Inferior parietal cortex (tissue), 1 donor: ENCODE results near the gene FYN.
"Not testable (repeated sequence)": the region's sequence is repeated elsewhere in the genome, so short reads cannot be mapped to it uniquely, and the experiment has no call there.

ENCODE experiments used
- DNase-seq: peaks from one replicate; pipeline ENCODE4 v3.0.0-alpha.2; 2016; ENCODE audit errors: extremely low spot score

Gene FYN

DNA sequence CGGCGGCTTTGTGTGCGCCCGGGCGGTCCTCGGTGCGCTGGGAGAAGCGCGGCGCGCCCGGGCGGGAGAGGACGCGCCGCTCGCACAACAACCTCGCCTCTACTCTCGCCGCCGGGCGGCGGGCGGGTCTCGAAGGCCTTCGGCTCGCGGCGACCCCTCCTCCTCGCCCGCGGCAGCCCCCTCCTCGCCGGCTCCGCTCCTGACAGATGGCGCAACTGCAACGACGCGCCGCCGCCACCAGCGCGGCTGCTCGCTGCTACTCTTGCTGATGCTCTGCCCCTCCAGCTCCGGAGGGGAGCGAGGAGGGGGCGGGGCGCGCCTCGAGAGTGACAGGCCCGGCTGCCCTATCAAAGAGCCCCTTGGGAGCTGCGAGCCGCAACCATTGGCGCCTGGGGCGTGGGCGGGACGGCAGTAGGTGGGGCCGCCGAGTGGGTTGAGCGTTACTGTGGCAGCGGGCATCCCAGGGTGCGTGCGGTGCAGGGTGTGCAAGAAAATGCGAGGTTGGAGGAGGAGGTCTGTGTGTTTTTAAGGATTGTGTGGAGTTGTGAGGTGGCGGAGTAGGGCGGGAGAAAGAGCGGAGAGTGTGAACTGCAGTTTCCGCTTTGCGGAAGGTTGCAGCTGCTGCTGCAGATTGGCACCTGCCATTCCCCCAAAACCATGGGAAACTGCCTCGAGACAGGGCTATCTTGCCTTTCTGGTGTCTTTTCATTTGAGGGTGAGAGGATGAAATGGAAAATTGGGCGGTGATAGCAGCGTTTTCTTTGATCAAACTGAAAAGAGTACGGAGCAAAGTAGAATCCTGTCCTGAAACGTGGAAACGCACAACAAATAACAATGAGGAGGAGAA is at the start of gene FYN:
FYN (minus strand) TSS at position 275 of the 847 bp plus-strand sequence. CDS start 153,401 bp downstream, outside the sequence.
- DNase-seq, result peak; percentile 96

DNA sequence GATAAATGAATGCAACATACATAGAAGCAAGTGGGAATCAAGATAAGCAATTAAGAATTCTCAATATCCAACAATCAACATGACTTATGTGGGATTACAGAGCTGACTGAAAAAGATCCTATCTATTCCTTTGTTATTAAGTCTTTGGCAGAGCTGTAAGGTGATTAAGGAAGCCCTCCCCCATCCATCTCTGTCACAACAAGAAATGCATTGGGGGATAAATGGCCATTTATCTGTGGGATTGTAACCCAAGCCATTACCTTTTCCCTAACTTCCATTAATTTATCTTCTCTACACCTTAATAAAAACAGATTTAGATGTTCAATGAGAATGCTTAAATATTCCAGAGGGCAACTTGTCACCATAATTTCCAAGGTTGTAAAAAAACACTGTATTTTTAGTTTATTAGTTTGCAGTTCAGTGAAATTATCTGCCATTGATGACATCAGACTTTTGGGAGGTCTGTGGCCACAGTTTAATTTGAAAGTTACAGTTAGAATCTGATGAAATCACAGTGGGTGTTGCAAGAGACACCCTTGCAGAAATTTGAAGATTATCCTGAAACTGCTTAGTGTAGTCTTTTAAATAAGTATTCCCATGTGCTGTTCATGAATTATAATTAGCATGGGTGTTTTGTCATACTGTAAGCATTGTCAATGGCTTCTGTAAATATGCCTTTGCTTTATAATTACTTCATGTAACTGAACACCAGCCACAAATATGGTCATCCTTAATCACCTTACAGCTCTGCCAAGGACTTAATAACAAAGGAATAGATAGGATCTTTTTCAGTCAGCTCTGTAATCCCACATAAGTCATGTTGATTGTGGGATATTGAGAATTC is 49.4 kb upstream of the FYN start:
- DNase-seq, result no peak

DNA sequence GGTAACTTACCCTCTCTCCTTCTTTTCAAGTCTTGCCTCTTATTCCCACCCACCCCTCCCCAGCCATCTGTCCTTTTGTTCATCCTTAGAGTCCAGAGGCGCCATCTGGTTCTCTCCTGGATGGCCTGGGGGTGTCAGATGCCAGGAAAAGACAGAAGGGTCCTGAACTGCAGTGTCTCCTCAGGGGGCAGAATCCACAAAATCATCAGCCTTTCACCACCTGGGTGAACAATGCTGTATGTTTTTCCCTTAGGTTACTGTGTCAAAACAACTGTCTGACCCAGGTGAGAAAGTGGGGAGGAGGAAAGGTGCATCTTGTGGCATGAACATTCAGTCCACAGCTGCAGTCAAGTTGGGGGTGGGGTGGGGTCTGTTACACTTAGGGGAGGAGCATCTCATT is 47.9 kb upstream of the FYN start:
- DNase-seq, result no peak

DNA sequence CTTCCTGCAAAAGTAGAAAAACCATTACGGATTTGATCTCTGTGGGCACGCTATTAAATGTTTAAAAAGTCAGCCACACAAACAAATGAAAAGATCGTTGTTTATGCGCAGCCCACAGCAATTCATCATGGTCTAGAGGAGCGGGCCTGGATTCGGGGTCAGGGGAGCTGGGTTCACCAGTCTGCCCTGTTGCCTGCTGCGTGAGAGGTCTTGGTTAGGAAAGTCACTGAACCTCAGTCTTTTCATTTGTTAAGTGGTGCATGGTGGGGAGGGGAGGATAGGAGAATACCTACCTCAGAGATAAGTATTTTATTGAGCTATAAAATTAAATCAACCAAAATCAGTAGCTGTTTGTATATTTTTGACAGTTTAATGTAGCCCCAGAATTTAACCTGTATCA is 47.3 kb upstream of the FYN start:
- DNase-seq, result no peak

DNA sequence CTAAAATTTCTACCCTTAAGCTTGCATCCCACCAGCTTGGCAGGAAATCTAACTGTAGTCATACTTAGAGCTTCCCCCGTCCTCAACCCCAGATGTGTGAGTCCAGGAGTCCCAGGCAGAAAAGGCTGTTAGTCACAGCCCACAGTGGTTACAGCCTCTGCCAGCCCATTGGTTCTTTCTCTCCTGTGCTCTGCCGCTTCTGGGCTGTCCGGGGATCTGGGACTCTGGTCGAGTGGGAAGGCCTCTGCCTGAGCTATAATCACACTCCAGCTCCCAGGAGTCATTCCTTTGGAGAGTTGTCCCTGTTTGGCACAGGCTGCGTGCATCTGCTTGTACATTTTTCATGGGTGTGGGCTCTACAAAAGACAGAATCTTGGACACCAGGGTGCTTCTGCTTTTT is 45.6 kb upstream of the FYN start:
- no peak for DNase-seq

DNA sequence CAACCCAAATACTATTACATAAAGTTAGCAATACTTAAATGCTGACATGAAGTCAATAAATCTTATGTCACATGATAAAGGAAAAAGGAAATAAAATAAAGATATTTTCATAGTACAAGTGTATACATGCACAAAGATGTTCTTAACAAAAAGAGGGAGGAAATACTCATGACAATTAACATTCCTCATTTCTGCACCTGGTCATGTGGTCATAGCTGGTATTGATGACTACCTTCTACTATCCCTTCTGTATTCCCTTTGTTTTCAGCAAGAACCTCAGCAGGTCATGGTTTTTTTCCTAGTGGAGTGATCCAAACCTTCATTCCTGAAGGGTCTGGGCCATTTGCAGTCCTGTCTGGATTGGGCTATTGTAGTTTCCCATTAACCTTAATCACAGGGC is 43.5 kb upstream of the FYN start:
- no peak for DNase-seq

DNA sequence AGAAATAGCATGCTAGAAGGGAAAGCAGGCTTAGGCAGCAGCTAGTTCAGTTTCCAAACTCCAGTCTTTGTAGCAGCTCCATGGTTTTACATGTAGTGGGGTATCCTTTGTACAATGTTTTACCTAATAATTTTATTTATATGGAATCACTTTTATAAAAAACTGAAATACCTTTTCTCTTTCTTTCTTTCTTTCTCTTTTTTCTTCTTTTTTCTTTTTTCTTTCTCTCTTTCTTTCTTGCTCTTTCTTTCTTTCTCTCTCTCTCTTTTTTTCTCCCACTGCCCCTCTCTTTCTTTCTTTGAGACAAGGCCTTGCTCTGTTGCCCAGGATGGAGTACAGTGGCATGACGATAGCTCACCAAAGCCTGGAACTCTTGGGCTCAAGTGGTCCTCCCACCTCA is 41.4 kb upstream of the FYN start:
- no peak for DNase-seq

DNA sequence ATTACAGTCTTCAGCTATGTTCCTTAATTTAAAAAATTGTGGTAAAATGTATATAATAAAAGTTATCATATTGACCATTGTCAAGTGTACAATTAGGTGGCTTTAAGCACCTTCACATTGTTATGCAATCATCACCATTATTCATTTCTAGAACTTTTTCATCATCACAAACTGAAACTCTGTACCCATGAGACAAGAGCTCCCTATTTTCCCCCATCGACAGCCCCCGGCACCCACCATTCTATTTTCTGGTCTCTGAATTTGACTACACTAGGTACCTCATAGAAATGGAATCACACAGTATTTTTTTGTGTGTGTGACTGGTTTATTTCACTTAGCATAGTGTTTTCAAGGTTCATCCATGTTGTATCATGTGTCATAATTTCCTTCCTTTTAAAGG is 39.7 kb upstream of the FYN start:
- no peak for DNase-seq

DNA sequence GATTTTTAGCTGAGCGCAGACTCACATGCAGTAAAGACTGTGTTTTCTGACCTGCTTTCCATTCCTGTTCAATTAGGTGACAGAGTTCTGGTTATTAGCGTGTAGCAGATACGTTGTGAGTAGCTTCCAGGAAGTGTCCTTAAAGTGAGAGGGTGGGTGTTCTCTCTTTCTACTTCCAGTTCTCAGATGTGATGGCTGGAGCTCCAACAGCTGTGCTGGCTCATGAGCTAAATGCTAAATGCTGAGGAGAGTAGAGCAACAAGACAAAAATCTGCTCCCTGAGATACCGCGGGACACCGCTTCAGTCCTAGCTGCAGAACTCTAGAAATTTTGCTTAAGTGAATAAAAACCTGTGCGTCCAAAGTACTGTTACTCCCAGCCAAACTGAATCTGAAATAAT is 38.2 kb upstream of the FYN start:
- DNase-seq, result no peak

DNA sequence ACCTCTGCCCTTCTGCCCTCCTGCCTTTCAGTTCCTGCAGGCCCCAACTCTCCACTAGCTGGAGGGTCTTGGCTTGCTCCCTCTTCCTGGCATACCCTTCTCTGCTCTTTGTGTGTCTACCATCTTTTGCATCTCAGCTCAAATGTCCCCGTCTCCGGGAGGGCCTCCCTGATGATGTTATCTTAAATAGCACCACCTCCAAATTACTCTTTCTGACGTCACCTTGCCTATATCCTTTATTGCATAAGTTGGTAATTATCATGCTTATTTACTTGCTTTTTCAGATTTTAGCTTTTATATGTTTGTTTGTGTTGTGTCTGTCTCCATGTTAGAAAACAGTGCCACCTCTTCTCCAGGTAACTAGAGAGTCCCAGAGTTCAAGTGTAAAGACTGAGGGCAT is 36.0 kb upstream of the FYN start:
- no peak for DNase-seq

DNA sequence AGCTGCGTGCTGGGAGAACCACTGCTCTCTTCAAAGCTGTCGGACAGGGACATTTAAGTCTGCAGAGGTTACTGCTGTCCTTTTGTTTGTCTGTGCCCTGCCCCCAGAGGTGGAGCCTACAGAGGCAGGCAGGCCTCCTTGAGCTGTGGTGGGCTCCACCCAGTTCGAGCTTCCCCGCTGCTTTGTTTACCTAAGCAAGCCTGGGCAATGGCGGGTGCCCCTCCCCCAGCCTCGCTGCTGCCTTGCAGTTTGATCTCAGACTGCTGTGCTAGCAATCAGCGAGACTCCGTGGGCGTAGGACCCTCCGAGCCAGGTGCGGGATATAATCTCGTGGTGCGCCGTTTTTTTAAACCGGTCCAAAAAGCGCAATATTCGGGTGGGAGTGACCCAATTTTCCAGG is 35.1 kb upstream of the FYN start:
- DNase-seq, result not testable (repeated sequence)

DNA sequence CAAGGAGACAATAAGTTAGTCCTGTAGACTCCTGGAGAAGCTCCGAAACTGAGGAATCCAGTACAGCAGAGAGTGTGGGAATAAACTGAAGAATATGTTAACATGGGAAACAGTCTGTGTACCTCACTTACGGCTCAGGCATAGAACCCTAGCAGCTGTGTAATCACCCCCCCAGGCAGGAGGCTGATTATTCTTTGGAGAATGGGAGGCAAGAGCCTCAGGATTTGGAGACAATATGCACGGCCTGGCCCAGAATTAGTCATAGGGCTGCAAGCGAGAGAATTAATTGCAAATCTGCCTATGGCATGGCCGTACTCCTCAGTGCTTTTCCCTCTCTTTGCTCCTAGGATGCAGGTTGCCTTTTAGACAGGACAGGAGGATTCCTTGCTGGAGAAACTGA is 27.5 kb upstream of the FYN start:
- DNase-seq, result no peak

DNA sequence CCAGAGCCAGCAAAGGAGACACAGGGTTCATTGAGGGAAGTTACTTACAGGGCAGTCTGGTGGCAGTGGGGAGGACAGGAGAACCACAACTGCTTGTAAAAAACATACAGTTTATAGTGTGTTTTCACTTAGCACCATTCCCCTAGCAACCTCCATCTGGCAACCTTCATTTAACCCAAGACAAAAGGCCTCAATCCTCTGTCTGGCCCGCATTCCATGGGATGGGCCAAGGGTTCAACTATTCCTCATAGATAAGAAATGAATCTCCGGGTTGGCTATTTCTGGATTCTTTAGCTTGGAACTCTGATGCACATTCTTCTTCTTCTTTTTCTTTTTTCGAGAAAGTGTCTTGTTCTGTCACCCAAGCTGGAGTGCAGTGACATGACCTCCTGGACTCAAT is 26.3 kb upstream of the FYN start:
- DNase-seq, result no peak

DNA sequence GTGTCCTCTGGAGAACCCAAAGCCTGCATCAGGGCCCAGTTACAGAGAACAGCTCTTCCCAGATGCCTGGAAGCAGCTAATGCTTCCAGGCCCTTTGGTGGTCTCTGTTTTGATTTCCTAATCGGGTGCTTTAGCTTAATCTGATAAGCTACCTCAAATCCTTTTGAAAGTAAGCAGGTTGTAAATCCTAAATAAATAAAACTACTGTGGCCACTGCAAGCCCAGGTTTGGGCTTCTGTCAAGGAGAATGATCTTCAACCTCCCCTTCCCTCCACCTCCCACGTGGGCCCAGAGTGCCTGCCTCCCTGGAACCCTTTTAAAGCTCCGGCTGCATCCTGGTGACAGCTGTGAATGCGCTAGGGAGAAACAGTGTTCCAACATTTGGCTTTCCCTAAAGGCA is 25.2 kb upstream of the FYN start:
- DNase-seq, result no peak

DNA sequence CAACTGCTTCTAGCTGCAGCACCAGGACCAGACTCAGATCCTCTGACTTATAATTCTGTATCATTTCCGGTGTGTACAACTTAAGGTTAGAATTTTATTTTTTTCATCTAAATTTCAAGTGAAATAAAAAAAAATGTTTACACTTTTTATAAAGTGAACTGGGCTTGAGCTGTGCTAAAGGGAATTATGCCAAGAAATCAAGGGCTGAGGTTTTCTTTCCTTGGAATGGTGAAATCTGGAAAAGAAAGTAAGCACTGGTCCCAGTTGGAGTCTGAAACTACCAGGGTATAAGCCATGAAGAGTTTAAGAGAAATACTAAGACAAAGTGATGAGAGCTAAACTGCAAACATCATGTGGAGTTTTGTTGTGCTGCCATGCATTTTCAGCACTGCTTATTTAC is 21.7 kb upstream of the FYN start:
- DNase-seq, result no peak

DNA sequence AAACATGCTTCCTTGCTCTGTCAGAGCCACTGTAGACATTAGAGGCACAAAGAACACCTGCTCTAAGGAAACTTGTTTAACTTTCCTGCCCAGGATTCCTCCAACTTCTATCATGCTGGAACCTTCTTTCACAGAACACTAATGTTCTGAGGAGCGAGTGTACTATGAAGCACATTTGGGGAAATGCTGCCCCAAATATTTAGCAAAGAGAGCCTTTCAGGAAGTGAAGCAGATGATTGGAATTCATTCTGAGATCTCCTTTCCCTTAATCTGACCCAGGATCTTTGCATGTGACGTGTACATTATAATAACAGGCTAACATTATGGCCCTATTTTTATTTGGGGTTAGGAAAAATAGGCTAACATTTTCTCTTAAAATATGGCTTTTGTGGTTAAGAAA is 21.0 kb upstream of the FYN start:
- no peak for DNase-seq

DNA sequence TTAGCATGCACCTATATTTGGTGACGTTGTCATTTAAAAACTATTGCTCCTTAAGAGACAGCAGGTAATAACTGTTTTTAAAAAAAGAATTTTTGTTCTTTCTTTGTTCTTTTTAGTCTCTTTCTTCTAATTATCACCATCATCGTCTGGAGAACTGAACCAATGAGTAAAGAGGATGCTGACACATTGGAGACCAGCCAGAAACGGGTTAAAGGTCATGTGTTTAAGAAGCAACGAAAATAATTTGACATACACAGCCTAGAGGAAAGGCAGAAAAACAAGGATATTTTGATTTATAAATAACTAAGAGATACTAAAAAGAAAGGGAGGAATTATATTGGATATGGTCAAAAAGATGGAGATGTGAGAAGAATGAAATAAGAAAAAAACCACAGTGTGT is 19.2 kb upstream of the FYN start:
- no peak for DNase-seq

DNA sequence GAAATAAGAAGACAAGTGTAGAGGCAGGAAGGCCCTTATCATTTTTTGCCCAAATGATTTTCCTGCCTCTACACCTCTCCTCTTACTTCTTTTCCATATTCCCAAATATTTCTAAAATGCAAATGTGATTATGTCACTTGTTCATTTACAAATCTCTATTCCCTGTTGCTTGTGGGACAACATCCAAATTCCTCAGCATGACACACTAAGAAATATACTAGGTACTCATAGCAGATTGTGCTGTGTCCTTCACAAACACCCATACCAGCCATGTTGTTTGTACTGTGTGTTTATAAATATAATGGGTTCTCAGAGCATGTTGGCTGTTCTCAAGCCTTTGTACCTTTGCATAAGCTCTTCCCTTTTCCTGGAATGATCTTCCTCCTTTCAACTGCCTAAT is 17.7 kb upstream of the FYN start:
- DNase-seq, result no peak

DNA sequence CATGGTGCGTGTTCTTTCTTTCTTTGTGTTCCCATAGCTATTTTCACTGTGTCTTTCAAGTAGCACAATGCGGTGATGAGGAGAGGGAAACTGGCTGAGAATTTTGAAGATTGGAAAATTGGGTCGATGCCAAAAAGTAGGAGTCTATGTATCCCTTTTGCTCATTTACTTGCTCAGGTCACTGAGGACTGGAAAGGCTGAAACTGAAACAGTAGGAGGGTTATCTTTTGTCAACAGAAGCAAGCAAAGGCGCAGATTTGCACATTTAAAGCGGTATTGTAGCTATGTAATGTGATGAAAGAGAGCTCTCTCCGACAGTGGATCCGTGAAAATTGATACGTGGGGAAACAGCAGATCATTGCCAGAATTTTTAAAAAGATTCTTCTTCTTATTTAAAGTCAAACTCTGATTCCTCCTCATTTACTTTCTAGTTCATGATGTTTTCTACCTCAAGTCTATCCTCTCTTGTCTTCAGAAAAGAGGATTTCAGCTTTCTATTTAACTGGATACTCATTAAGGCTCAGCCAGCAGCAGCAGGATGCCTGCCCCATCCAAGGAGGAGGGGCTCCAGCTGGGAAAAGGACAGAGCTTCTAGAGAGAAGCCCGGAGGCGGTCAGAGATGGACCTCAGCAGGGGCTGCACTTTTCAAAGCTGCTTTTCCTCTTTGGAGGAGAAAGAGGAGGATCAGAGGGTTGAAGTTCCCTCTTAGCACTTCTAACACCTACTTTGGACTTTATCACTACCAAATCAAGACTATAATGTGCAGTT is 15.9 kb upstream of the FYN start:
- DNase-seq, result peak; percentile 43

DNA sequence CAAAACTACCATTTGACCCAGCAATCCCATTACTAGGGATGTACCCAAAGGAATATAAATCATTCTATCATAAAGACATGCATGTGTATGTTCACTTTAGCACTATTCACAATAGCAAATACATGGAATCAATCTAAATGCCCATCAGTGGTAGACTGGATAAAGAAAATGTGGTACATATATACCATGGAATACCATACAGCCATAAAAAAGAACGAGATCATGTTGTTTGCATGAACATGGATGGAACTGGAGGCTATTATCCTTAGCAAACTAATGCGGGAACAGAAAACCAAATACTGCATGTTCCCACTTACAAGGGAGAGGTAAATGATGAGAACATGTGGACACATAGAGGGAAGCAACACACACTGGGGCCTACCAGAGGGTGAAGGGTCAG is 13.5 kb upstream of the FYN start:
- not testable (repeated sequence) for DNase-seq

DNA sequence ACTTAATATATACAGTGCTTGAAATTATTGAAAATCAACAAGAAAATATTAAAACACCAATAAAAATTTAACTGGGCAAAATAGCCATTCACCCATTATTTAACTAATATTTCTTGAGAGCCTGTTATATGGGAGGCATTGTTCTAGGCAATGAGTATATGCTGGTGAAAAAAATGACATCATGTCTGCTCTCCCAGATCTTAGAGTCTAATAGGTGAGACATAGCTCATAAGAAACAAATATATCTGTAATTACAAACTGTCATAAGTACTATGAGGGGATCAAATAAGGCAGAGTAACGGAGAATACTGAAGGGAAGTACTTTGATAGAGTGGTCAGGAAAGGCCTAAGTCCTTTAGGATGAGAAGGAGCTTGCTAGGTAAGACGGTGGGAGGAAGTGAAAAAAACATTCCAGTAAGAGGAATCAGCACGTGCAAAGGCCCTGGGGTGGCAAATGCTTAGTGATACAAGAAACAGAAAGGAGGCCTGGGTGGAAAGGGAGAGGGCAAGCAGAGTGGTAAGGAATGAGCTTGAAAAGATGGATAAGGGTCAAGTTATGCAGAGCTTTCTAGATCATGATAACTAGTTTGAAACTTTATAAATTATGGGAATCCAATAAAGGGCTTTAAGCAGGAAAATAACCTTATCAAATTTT is 12.2 kb upstream of the FYN start:
- no peak for DNase-seq

DNA sequence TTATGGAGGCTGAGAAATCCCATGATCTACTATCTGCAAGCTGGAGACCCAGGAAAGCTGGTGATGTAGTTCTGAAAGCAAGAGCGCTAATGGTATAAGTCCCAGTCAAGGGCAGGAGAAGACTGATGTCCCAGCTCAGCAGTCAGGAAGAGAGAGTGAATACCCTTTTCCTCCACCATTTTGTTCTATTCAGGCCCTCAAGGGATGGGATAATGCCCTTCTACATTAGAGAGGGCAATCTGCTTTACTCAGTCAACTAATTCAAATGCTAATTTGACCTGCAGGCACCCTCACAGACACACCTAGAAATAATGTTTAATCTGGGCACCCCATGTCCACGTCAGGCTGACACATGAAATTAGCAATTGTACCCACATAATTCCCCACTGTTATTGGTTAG is 10.8 kb upstream of the FYN start:
- no peak for DNase-seq
